HepG2 (cell line): ENCODE results near the gene SPAG7. TPM values are rescaled to one million over a fixed set of nuclear protein-coding genes. Genes with fewer than 3 reads are reported as not detected.

Experiments used
- ASH2L ChIP-seq: fragments of 300-600, 200-600 bp; sonication (generic); IDR thresholded peaks from 2 replicates; pipeline ENCODE4 v1.7.0; 2017; ENCODE audit warnings: low read depth, mild to moderate bottlenecking, moderate library complexity, mixed read lengths, low read length; ENCODE audit not compliant: insufficient read length
- CAMTA2 ChIP-seq: sonication (generic); formaldehyde crosslinking; IDR thresholded peaks from 2 replicates; pipeline ENCODE4 v1.4.0; 2020; ENCODE audit warnings: mild to moderate bottlenecking, missing genetic modification reagents, borderline replicate concordance
- E2F2 ChIP-seq: sonication (generic); formaldehyde crosslinking; IDR thresholded peaks from 2 replicates; pipeline ENCODE4 v1.4.0; 2020; ENCODE audit warnings: missing genetic modification reagents, borderline replicate concordance
- FOXJ3 ChIP-seq: sonication (generic); formaldehyde crosslinking; IDR thresholded peaks from 2 replicates; pipeline ENCODE4 v1.4.0; 2020; ENCODE audit warnings: missing genetic modification reagents, mild to moderate bottlenecking, borderline replicate concordance
- GPBP1L1 ChIP-seq: sonication (generic); formaldehyde crosslinking; IDR thresholded peaks from 2 replicates; pipeline ENCODE4 v1.5.0; 2020; ENCODE audit warnings: mild to moderate bottlenecking, missing genetic modification reagents
- KMT2B ChIP-seq: IDR thresholded peaks from 2 replicates; pipeline ENCODE4 v1.6.1; 2016; ENCODE audit warnings: missing genetic modification reagents, missing compliant biosample characterization
- NR2F1 ChIP-seq, 2 experiments: fragments of 450-650 bp in 1 of 2; formaldehyde crosslinking in 1 of 2; IDR thresholded peaks; 2 replicates each; pipeline versions ENCODE4 v1.5.0 to v1.6.1; 2016 to 2020; ENCODE audit warnings: mild to moderate bottlenecking in 1 of 2, missing compliant biosample characterization in 1 of 2, missing genetic modification reagents in 1 of 2, moderate library complexity in 1 of 2
- RCOR2 ChIP-seq: IDR thresholded peaks from 2 replicates; pipeline ENCODE4 v1.6.1; 2016; ENCODE audit warnings: missing biosample characterization, missing genetic modification reagents
- RFX3 ChIP-seq: IDR thresholded peaks from 2 replicates; pipeline ENCODE4 v1.6.1; 2016; ENCODE audit warnings: missing biosample characterization, missing genetic modification reagents
- RXRB ChIP-seq: IDR thresholded peaks from 2 replicates; pipeline ENCODE4 v1.6.1; 2016; ENCODE audit warnings: borderline replicate concordance, missing genetic modification reagents, missing compliant biosample characterization
- SP1 ChIP-seq, 2 experiments: fragments of 450-650 bp in 1 of 2; sonication (generic) in 1 of 2; formaldehyde crosslinking in 1 of 2; IDR thresholded peaks; 2 replicates each; pipeline versions ENCODE4 v1.4.0 to v1.6.1; 2016 to 2020; ENCODE audit warnings: missing genetic modification reagents in 1 of 2
- SRSF9 ChIP-seq: fragments of 200-400 bp; formaldehyde crosslinking; IDR thresholded peaks from 2 replicates; pipeline ENCODE4 v1.6.1; 2018; ENCODE audit warnings: borderline replicate concordance, mild to moderate bottlenecking, low read depth, low read length; ENCODE audit not compliant: insufficient read depth, poor library complexity, severe bottlenecking
- SUZ12 ChIP-seq: fragments of 150-350 bp; IDR thresholded peaks from 2 replicates; pipeline ENCODE4 v1.6.1; 2014; ENCODE audit warnings: low read depth, low read length
- THYN1 ChIP-seq: sonication (generic); formaldehyde crosslinking; IDR thresholded peaks from 2 replicates; pipeline ENCODE4 v1.8.1; 2023; ENCODE audit warnings: low read depth, mild to moderate bottlenecking, moderate library complexity, missing genetic modification reagents, borderline replicate concordance
- YEATS2 ChIP-seq: sonication (generic); formaldehyde crosslinking; IDR thresholded peaks from 2 replicates; pipeline ENCODE4 v1.4.0; 2020; ENCODE audit warnings: missing genetic modification reagents, borderline replicate concordance
- ZBTB21 ChIP-seq: sonication (generic); formaldehyde crosslinking; IDR thresholded peaks from 2 replicates; pipeline ENCODE4 v1.4.0; 2020; ENCODE audit warnings: missing genetic modification reagents
- ZNF224 ChIP-seq: sonication (generic); formaldehyde crosslinking; IDR thresholded peaks from 2 replicates; pipeline ENCODE4 v1.5.0; 2020; ENCODE audit warnings: mild to moderate bottlenecking, missing genetic modification reagents
- ZNF652 ChIP-seq: IDR thresholded peaks from 2 replicates; pipeline ENCODE4 v1.6.1; 2016; ENCODE audit warnings: low read depth, borderline replicate concordance
- polyA plus RNA-seq, 8 experiments: library from polyadenylated mRNA; depleted of rRNA in 3 of 8; stranded (reverse) in 7 of 8; unstranded in 1 of 8; fragments of >200 nt; fragmentation: Illumina TruSeq in 4 of 8; extraction: Trizol in 4 of 8; gene quantifications; 2 replicates each; pipeline versions ENCODE4 v1.2.1 to v1.2.3, GENCODE V29; 2011 to 2016; ENCODE audit warnings: low read depth in 4 of 8, missing spikeins in 1 of 8, mixed read lengths in 1 of 8; ENCODE audit not compliant: insufficient read depth in 1 of 8
- total RNA-seq, 5 experiments: library from RNA; depleted of rRNA; stranded (reverse); fragments of >200 nt; fragmentation: Illumina TruSeq; extraction: Trizol; gene quantifications; 2 replicates each; pipeline ENCODE4 v1.2.3, GENCODE V29; 2016; ENCODE audit warnings: low read depth in 1 of 5
- TF ChIP-seq, protein P1 (sequence below): IDR thresholded peaks from 2 replicates; pipeline ENCODE4 v1.6.1; 2016; ENCODE audit warnings: low read depth, control low read depth
- TF ChIP-seq, protein P2 (sequence below): sonication (generic); formaldehyde crosslinking; IDR thresholded peaks from 2 replicates; pipeline ENCODE4 v1.5.1; 2020; ENCODE audit warnings: missing genetic modification reagents, mild to moderate bottlenecking, borderline replicate concordance
- TF ChIP-seq, protein P3 (sequence below): IDR thresholded peaks from 2 replicates; pipeline ENCODE4 v1.6.1; 2016; ENCODE audit warnings: missing compliant biosample characterization, missing genetic modification reagents, borderline replicate concordance

SPAG7 gene
- total and polyA plus RNA-seq, 2 of the 13 experiments (the other 11 are each of a cell fraction or from before 2014, with no cell fraction given): 51.0 to 59.0 TPM

GRCh38 chr17:4967539-4968485 lies at the start of gene SPAG7 (continued):
- TF ChIP-seq SRSF9: no peak
- no peak; the same call in 1 of the 2 replicates for TF ChIP-seq KMT2B (CRISPR knock-in tag)
- TF ChIP-seq, protein P1, sequence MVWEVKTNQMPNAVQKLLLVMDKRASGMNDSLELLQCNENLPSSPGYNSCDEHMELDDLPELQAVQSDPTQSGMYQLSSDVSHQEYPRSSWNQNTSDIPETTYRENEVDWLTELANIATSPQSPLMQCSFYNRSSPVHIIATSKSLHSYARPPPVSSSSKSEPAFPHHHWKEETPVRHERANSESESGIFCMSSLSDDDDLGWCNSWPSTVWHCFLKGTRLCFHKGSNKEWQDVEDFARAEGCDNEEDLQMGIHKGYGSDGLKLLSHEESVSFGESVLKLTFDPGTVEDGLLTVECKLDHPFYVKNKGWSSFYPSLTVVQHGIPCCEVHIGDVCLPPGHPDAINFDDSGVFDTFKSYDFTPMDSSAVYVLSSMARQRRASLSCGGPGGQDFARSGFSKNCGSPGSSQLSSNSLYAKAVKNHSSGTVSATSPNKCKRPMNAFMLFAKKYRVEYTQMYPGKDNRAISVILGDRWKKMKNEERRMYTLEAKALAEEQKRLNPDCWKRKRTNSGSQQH: peak; percentile 46
- TF ChIP-seq NR2F1 (CRISPR knock-in tag; IDR thresholded peaks at IDR 0.05): peak in 1 of 2 experiments; percentile 43; a peak in 1 of 4 replicates
- no peak for TF ChIP-seq GPBP1L1 (CRISPR knock-in tag)
- TF ChIP-seq YEATS2: peak; percentile 84; the same call in 1 of the 2 replicates
- no peak; the same call in 1 of the 2 replicates for TF ChIP-seq ZNF224 (CRISPR knock-in tag)
- no peak for TF ChIP-seq RCOR2 (CRISPR knock-in tag)
- no peak for TF ChIP-seq THYN1 (CRISPR knock-in tag)
- TF ChIP-seq RXRB (CRISPR knock-in tag): peak; percentile 65
- TF ChIP-seq, protein P2, sequence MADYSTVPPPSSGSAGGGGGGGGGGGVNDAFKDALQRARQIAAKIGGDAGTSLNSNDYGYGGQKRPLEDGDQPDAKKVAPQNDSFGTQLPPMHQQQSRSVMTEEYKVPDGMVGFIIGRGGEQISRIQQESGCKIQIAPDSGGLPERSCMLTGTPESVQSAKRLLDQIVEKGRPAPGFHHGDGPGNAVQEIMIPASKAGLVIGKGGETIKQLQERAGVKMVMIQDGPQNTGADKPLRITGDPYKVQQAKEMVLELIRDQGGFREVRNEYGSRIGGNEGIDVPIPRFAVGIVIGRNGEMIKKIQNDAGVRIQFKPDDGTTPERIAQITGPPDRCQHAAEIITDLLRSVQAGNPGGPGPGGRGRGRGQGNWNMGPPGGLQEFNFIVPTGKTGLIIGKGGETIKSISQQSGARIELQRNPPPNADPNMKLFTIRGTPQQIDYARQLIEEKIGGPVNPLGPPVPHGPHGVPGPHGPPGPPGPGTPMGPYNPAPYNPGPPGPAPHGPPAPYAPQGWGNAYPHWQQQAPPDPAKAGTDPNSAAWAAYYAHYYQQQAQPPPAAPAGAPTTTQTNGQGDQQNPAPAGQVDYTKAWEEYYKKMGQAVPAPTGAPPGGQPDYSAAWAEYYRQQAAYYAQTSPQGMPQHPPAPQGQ (CRISPR knock-in tag): no peak
- TF ChIP-seq ZNF652 (CRISPR knock-in tag): peak; percentile 63
- TF ChIP-seq ASH2L: peak; percentile 71
- TF ChIP-seq E2F2 (CRISPR knock-in tag): no peak
- TF ChIP-seq SUZ12: no peak
- TF ChIP-seq FOXJ3 (CRISPR knock-in tag): no peak
- TF ChIP-seq ZBTB21: no peak
- TF ChIP-seq, protein P3, sequence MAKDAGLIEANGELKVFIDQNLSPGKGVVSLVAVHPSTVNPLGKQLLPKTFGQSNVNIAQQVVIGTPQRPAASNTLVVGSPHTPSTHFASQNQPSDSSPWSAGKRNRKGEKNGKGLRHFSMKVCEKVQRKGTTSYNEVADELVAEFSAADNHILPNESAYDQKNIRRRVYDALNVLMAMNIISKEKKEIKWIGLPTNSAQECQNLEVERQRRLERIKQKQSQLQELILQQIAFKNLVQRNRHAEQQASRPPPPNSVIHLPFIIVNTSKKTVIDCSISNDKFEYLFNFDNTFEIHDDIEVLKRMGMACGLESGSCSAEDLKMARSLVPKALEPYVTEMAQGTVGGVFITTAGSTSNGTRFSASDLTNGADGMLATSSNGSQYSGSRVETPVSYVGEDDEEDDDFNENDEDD (CRISPR knock-in tag): peak; percentile 51; the same call in 1 of the 2 replicates
- no peak for TF ChIP-seq SP1 (IDR thresholded peaks at IDR 0.05)
- peak; percentile 35 for TF ChIP-seq SP1 (CRISPR knock-in tag; IDR thresholded peaks at IDR 0.05)
- TF ChIP-seq CAMTA2 (CRISPR knock-in tag): no peak
- no peak for TF ChIP-seq RFX3 (CRISPR knock-in tag)
